Keratinocyte (primary cell): ENCODE results near the gene ATF7IP. TPM values are rescaled to one million over a fixed set of nuclear protein-coding genes. Genes with fewer than 3 reads are reported as not detected.

Source experiments
- DNase-seq: peaks from one replicate; pipeline ENCODE4 v3.0.0-alpha.2; 2011; ENCODE audit warnings: low read depth, missing footprints, low spot score
- FAIRE-seq: peaks from 2 replicates; lab custom pipeline; 2011; peaks lifted over from hg19 to GRCh38; lab: Jason Lieb, UNC
- H2AFZ ChIP-seq: 2 replicates; pipeline ENCODE4 v1.6.0; 2012; ENCODE audit warnings: low read length, control low read depth, inconsistent platforms; ENCODE audit not compliant: control insufficient read depth
- H3K27ac ChIP-seq: 2 replicates; pipeline ENCODE4 v1.5.1; 2011; ENCODE audit warnings: low read length; ENCODE audit not compliant: control insufficient read depth, insufficient read depth
- H3K27me3 ChIP-seq: 3 replicates; pipeline ENCODE4 v1.6.0; 2011; ENCODE audit warnings: low read length; ENCODE audit not compliant: control insufficient read depth, insufficient read depth; ENCODE audit errors: extremely low read depth
- H3K36me3 ChIP-seq, 2 experiments: 2 replicates in 1 of 2; 3 replicates in 1 of 2; pipeline ENCODE4 v1.5.1; 2011; ENCODE audit warnings: low read length in 2 of 2, mild to moderate bottlenecking in 1 of 2; ENCODE audit not compliant: control insufficient read depth in 2 of 2, insufficient read depth in 2 of 2; ENCODE audit errors: extremely low read depth in 1 of 2
- H3K4me1 ChIP-seq: 3 replicates; pipeline ENCODE4 v1.5.1; 2011; ENCODE audit warnings: low read length; ENCODE audit not compliant: control insufficient read depth, insufficient read depth; ENCODE audit errors: extremely low read depth
- H3K4me2 ChIP-seq: 3 replicates; pipeline ENCODE4 v1.6.0; 2011; ENCODE audit warnings: low read depth, low read length; ENCODE audit not compliant: control insufficient read depth, insufficient read depth; ENCODE audit errors: extremely low read depth
- H3K4me3 ChIP-seq, 3 experiments: fragments of 200-600 bp in 1 of 3; sonication (generic) in 1 of 3; 2 replicates in 2 of 3; 3 replicates in 1 of 3; pipeline ENCODE4 v1.5.1; 2011 to 2016; ENCODE audit warnings: low read length in 3 of 3, mild to moderate bottlenecking in 3 of 3, control low read depth in 2 of 3, inconsistent platforms in 1 of 3, low read depth in 1 of 3, mixed read lengths in 1 of 3, mixed run types in 1 of 3, moderate library complexity in 1 of 3; ENCODE audit not compliant: control insufficient read depth in 2 of 3, insufficient read depth in 2 of 3; ENCODE audit errors: extremely low read depth in 1 of 3
- H3K79me2 ChIP-seq: 2 replicates; pipeline ENCODE4 v1.6.0; 2012; ENCODE audit warnings: low read length; ENCODE audit not compliant: control insufficient read depth, insufficient read depth
- H3K9ac ChIP-seq: 3 replicates; pipeline ENCODE4 v1.6.0; 2011; ENCODE audit warnings: low read length; ENCODE audit not compliant: control insufficient read depth, insufficient read depth; ENCODE audit errors: extremely low read depth
- H3K9me1 ChIP-seq: 3 replicates; pipeline ENCODE4 v1.6.0; 2011; ENCODE audit warnings: low read length; ENCODE audit not compliant: control insufficient read depth, insufficient read depth; ENCODE audit errors: extremely low read depth
- H3K9me3 ChIP-seq: 2 replicates; pipeline ENCODE4 v1.5.1; 2012; ENCODE audit warnings: low read depth, low read length; ENCODE audit not compliant: control insufficient read depth
- H4K20me1 ChIP-seq: 3 replicates; pipeline ENCODE4 v1.6.0; 2011; ENCODE audit warnings: low read length; ENCODE audit not compliant: control insufficient read depth, insufficient read depth; ENCODE audit errors: extremely low read depth
- CTCF ChIP-seq, 3 experiments: IDR thresholded peaks in 1 of 3; conservative IDR thresholded peaks in 1 of 3; optimal IDR thresholded peaks in 1 of 3; 2 replicates in 2 of 3; 3 replicates in 1 of 3; pipeline versions ENCODE3 to v1.5.1; 2011; ENCODE audit warnings: low read length in 3 of 3, mild to moderate bottlenecking in 3 of 3, moderate library complexity in 2 of 3, control low read depth in 1 of 3, inconsistent platforms in 1 of 3; ENCODE audit not compliant: insufficient read depth in 2 of 3; ENCODE audit errors: extremely low read depth in 1 of 3
- EZH2 ChIP-seq: IDR thresholded peaks from one replicate; pipeline ENCODE4 v1.6.1; 2012; ENCODE audit warnings: inconsistent platforms, mild to moderate bottlenecking, low read length, moderate library complexity
- dilution Hi-C: fragments of 300-500 bp; cut with MboI; formaldehyde crosslinking; loops from one replicate; pipeline ENCODE4 v1.7.0; 2020; ENCODE audit warnings: low sequenced_read_pairs; ENCODE audit not compliant: extremely low pct_ligation_motif_present
- polyA plus RNA-seq, 5 experiments: library from polyadenylated mRNA; depleted of rRNA in 3 of 5; stranded (reverse) in 3 of 5; stranded (forward) in 1 of 5; unstranded in 1 of 5; fragments of >200 nt; gene quantifications; 1 replicate in 1 of 5; 2 replicates in 3 of 5; 3 replicates in 1 of 5; pipeline versions ENCODE4 v1.2.1 to v1.2.3, GENCODE V29; 2011 to 2012; ENCODE audit warnings: missing spikeins in 2 of 5, low read depth in 1 of 5, low replicate concordance in 1 of 5

Gene ATF7IP
- polyA plus RNA-seq, 1 donor (not counting 4 experiments of a cell fraction or from before 2014, with no cell fraction given), result 16.3 TPM

GRCh38 chr12:14430394-14430986 lies 65.0 kb downstream of the ATF7IP start:
- no peak for FAIRE-seq
- Histone ChIP-seq H3K9ac (no peak overlapping the region), H3K36me3 (peaks cover 0 to 1% of the 10 kb centered on the region in 2 experiments), H3K27me3 (no peaks in the 10 kb centered on the region), H3K27ac (no peak overlapping the region), H3K4me3 (no peak overlapping the region), H3K9me1 (no peaks in the 10 kb centered on the region), H2AFZ (no peak overlapping the region), H3K79me2 (peaks cover 68% of the 10 kb centered on the region), H3K4me1 (no peaks in the 10 kb centered on the region), H4K20me1 (no peaks in the 10 kb centered on the region), H3K4me2 (no peak overlapping the region), H3K9me3 (no peaks in the 10 kb centered on the region)
- TF ChIP-seq CTCF (optimal IDR thresholded peaks at IDR 0.05 in 1 of 3, IDR thresholded peaks at IDR 0.05 in 1 of 3, conservative IDR thresholded peaks at IDR 0.05 in 1 of 3; ENCODE audit: extremely low read depth in 1 of 3, insufficient read depth in 2 of 3, low read length in 3 of 3) (no peak), EZH2 (no peak)
- DNase-seq, result no peak
- dilution Hi-C loops, result no loop called here

- Histone ChIP-seq H3K79me2 (peaks cover 58% of the 10 kb centered on the region), H3K9me1 (no peaks in the 10 kb centered on the region), H2AFZ (no peak overlapping the region), H3K4me2 (no peak overlapping the region), H3K9ac (no peak overlapping the region), H3K9me3 (no peaks in the 10 kb centered on the region), H3K36me3 (no peaks in the 10 kb centered on the region), H3K4me3 (no peak overlapping the region), H3K27me3 (no peaks in the 10 kb centered on the region), H3K27ac (no peak overlapping the region), H4K20me1 (no peaks in the 10 kb centered on the region), H3K4me1 (no peaks in the 10 kb centered on the region)
- DNase-seq, result no peak
- no peak for FAIRE-seq
- TF ChIP-seq CTCF (optimal IDR thresholded peaks at IDR 0.05 in 1 of 3, IDR thresholded peaks at IDR 0.05 in 1 of 3, conservative IDR thresholded peaks at IDR 0.05 in 1 of 3; ENCODE audit: extremely low read depth in 1 of 3, insufficient read depth in 2 of 3, low read length in 3 of 3), result no peak
- TF ChIP-seq EZH2, result no peak
- dilution Hi-C loops, result no loop called here
These were observed 66.5 kb downstream of the ATF7IP start for GRCh38 chr12:14431975-14432374.
